GM19025 (cell line): ENCODE results near the gene MEX3C.

ENCODE experiments used
- ATAC-seq: cut with Tn5 transposase; IDR thresholded peaks from one replicate; pipeline ENCODE4 v1.9.1; 2021; ENCODE audit warnings: mild to moderate bottlenecking, low read depth, moderate library complexity; ENCODE audit not compliant: unreplicated experiment

MEX3C gene

DNA sequence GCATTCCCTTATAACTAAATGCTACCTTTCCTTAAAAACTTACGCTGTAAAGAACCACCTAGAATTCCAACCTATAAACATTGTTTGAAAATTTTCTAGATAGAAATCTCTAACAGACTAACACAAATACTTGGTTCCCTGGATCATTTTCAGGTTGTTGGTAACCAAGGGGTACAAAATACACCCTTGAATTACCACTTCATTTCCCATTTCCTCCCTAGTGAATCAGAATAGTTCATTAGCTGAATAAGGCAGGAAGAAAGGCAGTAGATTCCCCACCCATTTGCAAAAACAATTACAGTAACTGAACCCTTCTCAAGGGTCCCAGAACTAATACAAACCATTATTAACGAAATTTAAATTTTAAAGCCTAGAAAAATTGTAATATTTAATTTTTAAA, 5.5 kb downstream of the MEX3C start:
- no peak for ATAC-seq

DNA sequence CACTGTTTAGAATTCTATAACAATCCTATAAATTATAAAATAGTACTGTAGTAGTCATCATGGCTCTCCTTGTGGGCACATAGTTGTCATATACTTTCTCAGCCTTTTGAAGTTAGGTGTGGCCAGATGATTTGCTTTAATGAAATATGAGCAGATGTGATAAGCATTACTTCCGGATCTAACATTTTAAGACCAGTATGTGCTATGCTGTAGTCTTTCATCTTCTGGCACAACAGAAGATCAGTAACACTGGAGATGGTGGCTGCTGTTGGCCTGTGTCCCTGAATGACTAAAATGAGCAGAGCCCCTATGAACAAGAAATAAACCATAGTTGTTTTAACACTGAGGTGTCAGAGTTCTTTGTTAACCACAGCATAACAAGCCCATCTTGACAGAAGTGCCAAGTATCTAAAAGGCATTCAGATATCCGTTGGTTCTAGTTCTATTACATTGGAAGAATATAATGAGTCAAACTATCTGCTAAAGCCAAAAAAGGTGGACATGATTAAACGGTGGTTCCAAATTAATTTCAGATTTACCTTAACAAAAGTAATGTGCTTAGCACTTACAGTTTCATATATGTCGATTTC, 6.3 kb downstream of the MEX3C start:
- ATAC-seq, result no peak

DNA sequence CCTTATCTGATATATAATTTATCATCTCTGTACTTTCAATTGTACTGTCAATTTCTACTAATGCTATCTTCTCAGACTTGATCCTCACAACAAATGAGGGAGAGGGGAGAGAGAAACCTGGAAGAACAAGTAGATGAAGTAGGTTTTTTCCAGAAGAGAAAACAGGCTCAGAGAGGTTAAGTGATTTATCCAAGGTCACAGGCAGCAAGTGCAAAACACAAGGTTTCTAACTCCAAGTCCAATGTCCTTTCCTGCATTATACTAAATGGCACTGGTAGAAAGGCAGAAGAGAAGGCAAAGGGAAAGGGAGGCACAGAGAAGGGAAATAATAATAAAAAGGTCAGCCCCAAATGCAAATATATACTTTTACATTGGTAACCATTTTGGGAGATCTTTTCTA, 7.5 kb downstream of the MEX3C start:
- no peak for ATAC-seq

DNA sequence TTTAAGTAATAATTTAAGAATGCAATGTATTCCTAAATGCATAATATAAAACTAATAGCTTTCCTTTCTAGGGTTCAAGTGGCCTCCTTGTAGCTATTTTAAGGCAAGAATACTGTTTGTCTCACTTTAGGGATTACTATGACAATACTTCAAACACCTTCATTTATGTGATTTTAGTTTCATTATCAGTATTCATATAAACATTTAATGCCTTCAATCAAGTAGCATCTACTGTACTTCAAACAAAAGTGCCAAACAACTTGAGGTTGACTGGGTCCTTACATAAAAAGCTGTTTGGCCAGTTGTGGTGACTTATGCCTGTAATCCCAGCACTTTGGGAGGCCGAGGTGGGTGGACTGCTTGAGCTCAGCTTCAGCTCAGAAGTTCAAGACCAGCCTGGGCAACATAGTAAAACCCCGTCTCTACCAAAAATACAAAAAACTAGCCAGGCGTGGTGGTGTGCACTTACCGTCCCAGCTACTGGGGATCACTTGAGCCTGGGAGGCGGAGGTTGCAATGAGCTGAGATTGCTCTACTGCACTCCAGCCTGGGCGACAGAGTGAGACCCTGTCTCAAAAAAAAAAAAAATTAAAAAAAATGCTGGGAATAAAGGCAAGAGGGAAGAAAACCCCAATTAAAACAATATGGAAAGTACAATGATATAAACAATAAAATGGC, 9.3 kb downstream of the MEX3C start:
- peak; percentile 33 for ATAC-seq

DNA sequence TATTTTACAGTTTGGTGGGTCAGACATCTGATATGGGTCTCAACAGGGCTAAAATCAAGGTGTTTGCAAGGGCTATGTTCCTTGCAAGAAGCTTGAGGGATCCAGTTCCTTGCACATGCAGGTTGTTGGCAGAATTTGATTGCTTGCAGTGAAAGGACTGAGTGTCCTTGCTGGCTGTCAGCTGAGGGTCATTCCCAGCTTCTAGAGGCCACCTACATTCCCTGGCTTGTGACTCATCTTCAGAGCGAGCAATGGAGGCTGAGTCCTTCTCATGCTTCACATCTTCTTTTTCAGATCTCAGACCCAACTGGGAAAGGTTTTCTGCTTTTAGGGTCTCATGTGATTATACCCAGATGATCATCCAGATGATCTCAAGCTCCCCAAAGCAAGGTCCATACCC, 12.4 kb downstream of the MEX3C start:
- ATAC-seq, result no peak

DNA sequence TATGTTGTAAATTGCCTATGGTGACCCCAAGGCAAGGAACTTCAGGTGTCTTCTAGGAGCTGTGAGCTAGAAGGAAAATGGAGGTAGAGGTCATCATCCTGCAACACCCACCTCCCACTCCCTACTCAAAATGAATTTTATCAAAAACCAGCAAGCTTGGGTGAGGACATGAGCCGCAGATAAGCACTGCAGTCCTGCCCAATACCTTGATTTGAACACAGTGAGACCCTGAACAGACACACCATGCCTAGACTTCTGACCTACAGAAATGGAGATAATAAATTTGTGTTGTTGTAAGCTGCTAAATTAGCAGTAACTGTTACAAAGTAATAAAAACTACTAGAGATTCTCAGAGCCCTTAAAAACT, 13.4 kb downstream of the MEX3C start:
- no peak for ATAC-seq

DNA sequence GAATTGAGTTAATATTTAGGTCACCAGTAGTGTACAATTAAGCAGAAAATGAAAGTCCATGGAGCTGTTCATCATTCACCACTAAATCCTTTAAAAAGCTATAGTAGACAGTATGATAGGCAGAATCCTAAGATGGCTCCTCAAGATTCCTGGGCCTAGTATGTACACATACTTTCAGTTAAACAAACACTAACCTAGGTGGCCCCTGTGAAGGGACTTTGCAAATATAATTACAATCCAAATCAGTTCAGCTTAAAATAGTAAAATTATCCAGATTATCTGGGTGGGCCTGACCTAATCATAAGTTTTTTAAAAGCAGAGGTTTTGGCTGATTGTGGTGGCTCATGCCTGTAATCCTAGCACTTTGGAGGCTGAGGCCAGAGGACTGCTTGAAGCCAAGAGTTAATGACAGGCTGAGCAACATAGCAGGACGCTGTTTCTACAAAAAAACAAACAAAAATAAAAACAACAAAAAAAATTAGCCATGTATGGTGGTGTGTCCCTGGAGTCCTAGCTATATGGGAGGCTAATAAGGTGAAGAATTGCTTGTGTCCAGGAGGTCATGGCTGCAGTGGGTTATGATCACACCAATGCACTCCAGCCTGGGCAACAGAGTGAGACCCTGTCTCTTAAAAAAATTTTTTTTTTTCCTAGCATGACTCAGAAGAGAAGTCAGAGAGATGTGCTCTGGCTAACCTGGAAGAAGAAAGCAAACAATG, 13.9 kb downstream of the MEX3C start:
- no peak for ATAC-seq

DNA sequence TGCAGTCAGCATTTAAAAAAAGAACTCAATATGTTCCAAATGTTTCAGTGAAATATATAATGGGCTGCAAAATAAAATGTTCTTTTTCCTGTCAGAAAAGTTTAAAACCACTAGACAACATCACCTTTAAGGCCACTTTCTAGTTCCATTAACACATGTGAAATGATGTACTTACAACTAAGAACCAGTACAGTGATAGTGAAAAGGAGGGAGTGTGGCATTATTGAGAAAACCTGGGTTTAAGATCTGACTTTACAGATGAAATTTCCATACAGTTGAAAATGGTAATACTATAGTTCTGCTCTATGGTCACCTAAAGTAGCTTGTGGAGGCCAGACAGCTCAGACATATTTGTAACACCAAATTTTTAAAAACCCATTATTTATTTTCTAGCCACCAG, 14.7 kb downstream of the MEX3C start:
- no peak for ATAC-seq

DNA sequence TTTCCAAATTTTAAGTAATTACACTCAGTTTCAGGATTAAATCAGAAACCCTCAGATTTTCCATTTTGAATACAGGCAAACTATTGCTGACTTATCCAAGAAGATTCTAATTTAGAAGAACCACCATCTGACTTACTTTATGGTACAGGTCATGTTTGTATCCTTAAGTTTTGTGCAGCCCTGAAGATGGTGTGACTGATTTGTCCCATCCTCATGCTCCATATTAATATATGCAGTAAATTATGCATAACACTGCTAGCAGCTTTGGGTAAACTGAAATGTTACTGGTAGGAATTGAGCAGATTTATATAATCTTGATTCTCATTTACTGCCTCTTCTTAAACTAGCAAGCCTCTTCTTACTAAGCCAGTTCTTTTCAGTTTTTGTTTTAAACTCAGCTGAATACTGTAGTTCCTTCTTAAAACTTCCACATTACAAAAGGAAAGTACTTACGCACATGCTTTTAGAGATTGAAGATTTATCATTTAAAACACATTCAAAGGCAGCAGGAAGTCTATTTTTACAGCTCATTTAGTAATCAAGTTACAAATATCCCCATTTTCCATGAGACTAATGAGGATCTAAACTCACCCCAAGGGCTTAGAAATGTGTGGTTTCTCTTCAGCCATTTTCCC, 25.7 kb downstream of the MEX3C start:
- peak; percentile 10 for ATAC-seq

DNA sequence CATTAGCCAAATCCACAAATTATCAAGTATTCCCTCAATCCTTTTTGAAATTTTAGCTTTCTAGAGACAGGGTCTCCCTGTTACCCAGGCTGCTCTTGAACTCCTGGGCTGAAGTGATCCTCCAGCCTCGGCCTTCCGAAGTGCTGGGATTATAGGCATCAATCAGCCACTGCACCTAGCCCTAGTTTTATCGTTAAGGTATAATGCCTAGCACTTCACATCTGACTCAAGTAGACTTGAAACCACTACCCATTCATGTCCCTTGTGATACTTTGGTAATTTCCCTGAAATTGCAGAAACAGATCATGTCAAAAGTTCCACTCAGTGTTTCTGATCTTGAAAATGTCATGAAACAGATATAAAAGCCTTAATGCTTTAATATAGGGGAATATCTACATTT, 26.3 kb downstream of the MEX3C start:
- ATAC-seq, result peak; percentile 56

DNA sequence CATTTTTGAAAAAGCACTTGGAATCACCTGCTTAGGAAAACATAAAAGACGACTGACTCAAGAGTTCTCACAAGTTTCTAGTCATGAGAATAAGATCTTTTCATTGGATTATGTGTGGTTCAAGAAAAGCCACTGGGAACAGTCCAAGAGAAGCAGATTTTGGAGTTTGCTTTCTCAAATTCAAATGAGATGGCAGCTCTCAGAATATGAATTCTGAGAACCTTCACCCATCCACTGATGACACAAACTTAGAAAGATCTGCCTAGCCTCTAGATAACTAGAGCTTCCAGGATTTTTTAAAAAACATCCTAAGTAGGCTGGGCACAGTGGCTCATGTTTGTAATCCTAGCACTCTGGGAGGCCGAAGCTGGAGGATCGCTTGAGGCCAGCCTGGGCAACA, 26.8 kb downstream of the MEX3C start:
- ATAC-seq, result no peak

DNA sequence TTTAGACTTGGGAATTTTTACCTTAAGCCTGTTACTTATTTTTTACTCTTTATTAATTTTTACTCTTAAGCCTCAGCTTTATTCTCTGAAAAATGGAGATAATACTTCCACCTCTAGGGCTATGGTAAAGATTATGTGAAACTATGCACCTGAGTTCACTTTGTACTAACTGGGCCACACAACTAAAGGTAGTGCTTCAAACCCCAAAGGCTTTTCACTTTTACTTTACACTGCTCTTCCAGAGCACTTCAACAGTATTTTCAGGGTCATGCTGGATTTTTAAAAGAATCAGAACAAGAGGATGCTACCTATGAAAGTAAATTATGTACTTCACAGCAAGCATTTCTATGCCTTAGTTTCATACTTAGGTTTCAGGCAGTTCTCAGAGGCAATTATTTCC, 27.8 kb downstream of the MEX3C start:
- no peak for ATAC-seq

DNA sequence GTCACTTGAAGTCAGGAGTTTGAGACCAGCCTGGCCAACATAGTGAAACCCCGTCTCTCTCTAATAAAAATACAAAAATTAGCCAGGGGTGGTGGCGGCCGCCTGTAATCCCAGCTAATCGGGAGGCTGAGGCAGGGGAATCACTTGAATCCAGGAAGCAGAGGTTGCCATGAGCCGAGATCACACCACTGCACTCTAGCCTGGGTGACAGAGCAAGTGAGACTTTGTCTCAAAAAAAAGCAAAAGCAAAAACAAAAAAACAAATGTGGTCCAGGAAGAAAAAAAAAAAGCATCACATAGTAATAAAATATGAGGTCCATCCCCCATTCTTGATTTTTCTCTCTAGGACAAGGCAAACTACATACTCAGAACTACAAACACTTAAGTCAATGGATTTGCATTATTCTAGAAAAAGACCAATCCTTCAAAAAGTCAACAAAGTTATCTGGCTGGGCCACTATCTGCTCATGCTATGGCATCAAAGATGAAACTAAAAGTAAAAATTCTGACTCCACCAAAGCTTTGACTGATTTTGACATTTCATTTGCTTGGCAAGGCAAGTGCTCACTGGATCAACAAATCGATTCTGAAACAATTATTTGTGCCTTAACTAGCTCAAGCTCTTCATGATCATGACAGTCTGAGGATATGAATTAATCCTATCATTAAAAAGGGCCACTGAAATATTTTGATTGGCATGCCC, 28.4 kb downstream of the MEX3C start:
- peak; percentile 38 for ATAC-seq

DNA sequence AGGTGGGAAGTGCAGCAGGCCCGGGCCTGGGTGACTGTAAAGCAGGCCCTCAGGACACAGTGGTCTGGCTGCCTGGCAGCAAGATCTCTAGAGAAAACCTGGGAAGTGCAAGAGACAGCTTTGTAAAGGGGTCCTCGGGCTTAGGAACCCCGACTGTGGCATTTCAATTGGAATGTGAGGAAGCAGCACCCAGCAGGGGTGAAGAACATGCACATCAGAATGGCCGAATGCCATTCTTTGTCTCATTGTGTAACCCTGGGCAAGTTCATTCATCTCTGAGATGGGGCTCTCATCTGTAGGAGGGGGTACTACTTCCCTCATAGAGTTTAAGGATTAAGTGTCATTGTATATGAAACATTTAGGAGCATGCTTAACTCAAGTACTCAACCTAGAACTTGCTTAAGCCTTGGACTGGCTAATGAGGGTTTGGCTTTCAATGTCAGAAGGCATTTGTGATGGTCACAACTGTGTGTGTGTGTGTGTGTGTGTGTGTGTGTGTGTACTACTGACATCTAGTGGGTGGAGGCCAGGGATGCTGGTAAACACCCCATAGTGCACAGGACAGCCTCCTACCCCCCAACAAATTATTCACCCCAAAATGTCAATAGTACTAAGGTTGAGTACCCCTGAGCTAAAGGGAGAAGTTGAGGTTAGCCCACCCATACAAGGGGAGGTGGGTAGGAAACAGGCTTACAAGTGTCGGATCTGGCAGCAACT, 29.3 kb downstream of the MEX3C start:
- ATAC-seq, result no peak

DNA sequence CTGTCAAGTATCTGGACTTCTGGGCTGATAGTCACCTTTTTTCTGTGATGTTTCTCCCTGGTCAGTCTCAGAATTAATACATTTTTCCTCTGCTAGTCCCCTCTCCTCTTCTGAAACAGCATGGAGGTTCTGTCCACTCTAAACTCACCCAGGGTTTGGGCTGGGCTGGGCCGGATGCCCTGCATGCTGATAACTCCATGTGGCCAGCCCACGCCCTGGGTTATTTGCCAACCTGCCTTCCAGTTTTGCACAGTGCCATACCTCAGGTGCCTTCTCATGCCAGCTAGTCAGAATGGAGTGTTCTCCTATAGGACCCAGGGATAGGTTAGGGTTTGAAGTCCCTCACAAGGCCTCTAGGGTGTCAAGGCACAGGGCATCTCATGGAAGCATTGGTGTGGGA, 32.2 kb downstream of the MEX3C start:
- ATAC-seq, result no peak

DNA sequence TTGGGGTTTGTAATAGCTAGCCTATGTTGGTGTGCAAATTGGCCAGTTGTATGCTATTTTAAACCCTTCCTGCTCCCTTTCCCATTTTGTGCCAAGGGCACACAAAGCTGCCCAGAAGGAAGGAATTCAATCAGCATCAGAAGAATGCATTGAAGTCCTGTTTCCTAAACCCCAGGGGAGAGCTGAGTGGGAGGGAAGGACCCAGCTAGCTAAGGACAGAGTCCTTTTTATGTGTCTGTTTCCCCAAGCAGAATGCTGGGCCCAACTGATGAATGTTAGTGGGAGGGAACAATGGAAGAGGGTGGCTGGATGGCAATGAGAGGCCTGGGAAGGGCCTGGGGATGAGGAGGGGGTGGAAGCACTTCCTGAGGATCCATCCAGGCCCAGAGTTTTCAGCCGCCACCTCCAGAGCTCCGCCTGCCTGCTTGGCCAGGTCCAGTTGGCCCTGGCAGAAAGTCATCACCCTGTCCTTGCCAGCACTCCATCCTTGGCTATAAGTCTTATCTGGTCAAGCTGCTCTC, 32.7 kb downstream of the MEX3C start:
- ATAC-seq, result no peak

DNA sequence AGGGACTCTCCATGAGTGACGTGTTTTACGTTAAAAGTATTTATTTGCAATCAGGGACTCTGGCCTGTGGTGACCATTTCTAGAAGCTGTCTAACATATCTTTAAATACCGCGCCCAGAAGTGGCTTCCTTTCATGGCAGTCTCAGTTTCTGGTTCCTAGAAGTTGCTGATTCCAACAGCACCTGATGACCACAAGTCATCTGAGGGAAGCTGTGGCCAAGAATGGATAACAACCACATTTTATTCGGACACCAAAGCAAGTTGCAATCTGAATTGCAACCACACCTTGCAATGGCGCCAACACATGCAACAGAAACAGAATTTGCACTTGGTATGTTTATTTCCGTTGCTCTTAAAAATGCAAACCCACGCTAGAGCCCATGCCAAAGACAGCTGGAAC, 33.1 kb downstream of the MEX3C start:
- no peak for ATAC-seq

DNA sequence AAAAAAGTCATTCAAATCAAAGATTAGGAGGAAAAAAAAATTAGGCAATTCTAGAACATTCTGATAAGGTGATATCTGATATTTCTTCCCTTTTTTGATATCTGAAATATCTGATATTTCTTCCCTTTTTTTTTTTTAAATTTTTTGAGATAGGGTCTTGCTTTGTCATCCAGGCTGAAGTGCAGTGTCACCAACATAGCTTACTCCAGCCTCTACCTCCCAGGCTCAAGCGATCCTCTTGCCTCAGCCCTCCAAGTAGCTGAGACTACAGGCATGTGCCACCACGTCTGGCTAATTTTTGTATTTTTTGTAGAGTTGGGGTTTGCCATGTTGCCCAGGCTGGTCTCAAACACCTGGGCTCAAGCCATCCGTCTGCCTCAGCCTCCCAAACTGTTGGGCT, 33.9 kb downstream of the MEX3C start:
- ATAC-seq, result no peak

DNA sequence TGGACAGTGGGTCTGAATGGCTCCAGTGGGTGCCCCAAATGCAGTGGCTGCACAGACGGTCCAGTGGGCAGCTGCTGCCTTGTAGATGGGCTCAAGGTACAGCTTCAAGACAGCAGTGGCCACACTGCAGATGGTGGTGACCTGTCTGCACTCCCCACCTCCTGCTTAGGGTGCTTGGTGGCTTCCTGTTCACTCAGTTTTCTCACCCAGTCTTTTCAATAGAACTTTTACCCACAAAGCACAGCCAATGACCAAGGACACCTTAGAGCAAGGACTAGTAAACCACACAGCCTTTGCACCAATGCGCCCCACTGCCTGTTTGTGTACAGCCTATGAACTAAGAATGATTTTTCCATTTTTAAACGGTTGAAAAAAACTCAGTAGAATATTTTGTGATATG, 34.9 kb downstream of the MEX3C start:
- no peak for ATAC-seq

DNA sequence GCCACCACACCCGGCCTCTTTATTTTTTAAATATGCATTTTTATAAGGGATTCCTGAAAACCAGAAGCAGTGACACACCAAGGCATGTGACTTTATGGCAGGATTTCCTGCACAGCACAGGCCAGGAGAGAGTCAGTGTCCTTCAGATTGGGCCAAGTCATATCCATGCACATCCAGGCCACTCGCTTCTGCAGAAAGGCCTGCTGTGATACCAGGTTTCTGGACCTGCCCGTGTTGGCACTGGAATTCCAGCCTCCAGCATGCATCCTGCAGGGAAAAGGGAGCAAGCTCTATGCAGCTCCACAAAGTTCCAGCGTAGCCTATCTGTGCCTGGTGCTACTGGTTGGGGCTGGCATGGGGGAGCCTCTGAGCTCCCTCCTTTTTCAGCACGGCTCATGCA, 36.8 kb downstream of the MEX3C start:
- no peak for ATAC-seq
